Hepatocyte (in vitro differentiated cells): Measurements from ENCODE around the gene RPAP3. TPM values are rescaled to one million over a fixed set of nuclear protein-coding genes. Genes with fewer than 3 reads are reported as not detected.

Experiments
- DNase-seq: peaks from one replicate; pipeline ENCODE4 v3.0.0-alpha.2; 2016; ENCODE audit warnings: low spot score
- H2AFZ ChIP-seq: fragments of 200-600 bp; sonication (generic); 2 replicates; pipeline ENCODE4 v1.6.0; 2016; ENCODE audit warnings: antibody characterized with exemption, mild to moderate bottlenecking
- H3K27ac ChIP-seq: fragments of 200-600 bp; sonication (generic); 2 replicates; pipeline ENCODE4 v1.5.1; 2016; ENCODE audit warnings: mild to moderate bottlenecking
- H3K27me3 ChIP-seq: fragments of 200-600 bp; sonication (generic); 2 replicates; pipeline ENCODE4 v1.6.1; 2016
- H3K36me3 ChIP-seq: fragments of 200-600 bp; sonication (generic); replicated peaks from 2 replicates; pipeline ENCODE4 v1.5.1; 2016; ENCODE audit warnings: low read depth; ENCODE audit not compliant: insufficient read depth
- H3K4me1 ChIP-seq: fragments of 200-600 bp; sonication (generic); 2 replicates; pipeline ENCODE4 v1.5.1; 2016; ENCODE audit warnings: mild to moderate bottlenecking, moderate library complexity; ENCODE audit not compliant: insufficient read depth
- H3K4me2 ChIP-seq: fragments of 200-600 bp; sonication (generic); 2 replicates; pipeline ENCODE4 v1.6.0; 2016
- H3K4me3 ChIP-seq: fragments of 200-600 bp; sonication (generic); 2 replicates; pipeline ENCODE4 v1.5.1; 2016; ENCODE audit warnings: mild to moderate bottlenecking
- H3K79me2 ChIP-seq: fragments of 200-600 bp; sonication (generic); 2 replicates; pipeline ENCODE4 v1.6.0; 2017; ENCODE audit warnings: mild to moderate bottlenecking
- H3K9me2 ChIP-seq: fragments of 200-600 bp; sonication (generic); replicated peaks from 2 replicates; pipeline ENCODE4 v1.6.0; 2017; ENCODE audit warnings: mild to moderate bottlenecking; ENCODE audit not compliant: insufficient read depth
- H3K9me3 ChIP-seq: fragments of 200-600 bp; sonication (generic); 2 replicates; pipeline ENCODE4 v1.5.1; 2016; ENCODE audit warnings: low read depth, mild to moderate bottlenecking
- H4K20me1 ChIP-seq: fragments of 200-600 bp; sonication (generic); 2 replicates; pipeline ENCODE4 v1.6.0; 2016; ENCODE audit warnings: mild to moderate bottlenecking; ENCODE audit not compliant: insufficient read depth, poor library complexity, severe bottlenecking
- EZH2 ChIP-seq: fragments of 200-600 bp; sonication (generic); IDR thresholded peaks from 2 replicates; pipeline ENCODE4 v1.6.1; 2016; ENCODE audit warnings: antibody characterized with exemption, mild to moderate bottlenecking, borderline replicate concordance
- EZH2phosphoT487 ChIP-seq: fragments of 200-600 bp; sonication (generic); IDR thresholded peaks from one replicate; pipeline ENCODE4 v1.6.1; 2018; ENCODE audit warnings: antibody characterized with exemption, mild to moderate bottlenecking, low read depth, moderate library complexity; ENCODE audit not compliant: unreplicated experiment, severe bottlenecking
- WGBS: methylation state at CpG from one replicate; pipeline ENCODE4 v1.1.6; 2016; ENCODE audit warnings: low lambda C conversion rate; ENCODE audit errors: missing lambda C conversion rate; 5-methylcytosine and 5-hydroxymethylcytosine counted together
- polyA plus RNA-seq: library from polyadenylated mRNA; unstranded; fragments of >200 nt; fragmentation: Nextera tagmentation; extraction: Ambion mirVana; gene quantifications from 2 replicates; pipeline ENCODE4 v1.2.1, GENCODE V29; 2016
- total RNA-seq: library from RNA; depleted of rRNA; stranded (reverse); fragments of >200 nt; gene quantifications from 2 replicates; pipeline ENCODE4 v1.2.3, GENCODE V29; 2014
- TF ChIP-seq, protein P1 (sequence below): fragments of 200-600 bp; sonication (generic); IDR thresholded peaks from 2 replicates; pipeline ENCODE4 v1.5.1; 2016; ENCODE audit warnings: antibody characterized with exemption, mild to moderate bottlenecking; ENCODE audit not compliant: poor library complexity

Gene RPAP3
- total and polyA plus RNA-seq, 2 experiments from 2014 or later: 21.7 to 23.4 TPM

- H3K79me2 ChIP-seq: no peaks in the 10 kb centered on the region
- H3K4me1 ChIP-seq: no peaks in the 10 kb centered on the region
- no peaks in the 10 kb centered on the region for H3K9me2 ChIP-seq
- no peak for TF ChIP-seq EZH2phosphoT487
- TF ChIP-seq EZH2: no peak
- TF ChIP-seq, protein P1, sequence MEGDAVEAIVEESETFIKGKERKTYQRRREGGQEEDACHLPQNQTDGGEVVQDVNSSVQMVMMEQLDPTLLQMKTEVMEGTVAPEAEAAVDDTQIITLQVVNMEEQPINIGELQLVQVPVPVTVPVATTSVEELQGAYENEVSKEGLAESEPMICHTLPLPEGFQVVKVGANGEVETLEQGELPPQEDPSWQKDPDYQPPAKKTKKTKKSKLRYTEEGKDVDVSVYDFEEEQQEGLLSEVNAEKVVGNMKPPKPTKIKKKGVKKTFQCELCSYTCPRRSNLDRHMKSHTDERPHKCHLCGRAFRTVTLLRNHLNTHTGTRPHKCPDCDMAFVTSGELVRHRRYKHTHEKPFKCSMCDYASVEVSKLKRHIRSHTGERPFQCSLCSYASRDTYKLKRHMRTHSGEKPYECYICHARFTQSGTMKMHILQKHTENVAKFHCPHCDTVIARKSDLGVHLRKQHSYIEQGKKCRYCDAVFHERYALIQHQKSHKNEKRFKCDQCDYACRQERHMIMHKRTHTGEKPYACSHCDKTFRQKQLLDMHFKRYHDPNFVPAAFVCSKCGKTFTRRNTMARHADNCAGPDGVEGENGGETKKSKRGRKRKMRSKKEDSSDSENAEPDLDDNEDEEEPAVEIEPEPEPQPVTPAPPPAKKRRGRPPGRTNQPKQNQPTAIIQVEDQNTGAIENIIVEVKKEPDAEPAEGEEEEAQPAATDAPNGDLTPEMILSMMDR: no peak
- H2AFZ ChIP-seq: no peak within 1 kb of the TSS
- H3K4me3 ChIP-seq: no peak within 1 kb of the TSS
- H3K27ac ChIP-seq: no peak within 1 kb of the TSS
- no peak within 1 kb of the TSS for H3K4me2 ChIP-seq
- DNase-seq: no peak
- H3K27me3 ChIP-seq: no peaks in the 10 kb centered on the region
- no peaks in the 10 kb centered on the region for H3K9me3 ChIP-seq
- H4K20me1 ChIP-seq: no peaks in the 10 kb centered on the region
- WGBS: 91% methylated on average over 8 of the region's 8 CpGs
- no peaks in the 10 kb centered on the region for H3K36me3 ChIP-seq
Observed at GRCh38 chr12:47725091-47725772, 19.4 kb upstream of the RPAP3 start, which contains the start of gene ENDOU. TSS of gene ENDOU (minus strand) at chr12:47725490. CDS start at chr12:47725413, 77 bp downstream.

DNA sequence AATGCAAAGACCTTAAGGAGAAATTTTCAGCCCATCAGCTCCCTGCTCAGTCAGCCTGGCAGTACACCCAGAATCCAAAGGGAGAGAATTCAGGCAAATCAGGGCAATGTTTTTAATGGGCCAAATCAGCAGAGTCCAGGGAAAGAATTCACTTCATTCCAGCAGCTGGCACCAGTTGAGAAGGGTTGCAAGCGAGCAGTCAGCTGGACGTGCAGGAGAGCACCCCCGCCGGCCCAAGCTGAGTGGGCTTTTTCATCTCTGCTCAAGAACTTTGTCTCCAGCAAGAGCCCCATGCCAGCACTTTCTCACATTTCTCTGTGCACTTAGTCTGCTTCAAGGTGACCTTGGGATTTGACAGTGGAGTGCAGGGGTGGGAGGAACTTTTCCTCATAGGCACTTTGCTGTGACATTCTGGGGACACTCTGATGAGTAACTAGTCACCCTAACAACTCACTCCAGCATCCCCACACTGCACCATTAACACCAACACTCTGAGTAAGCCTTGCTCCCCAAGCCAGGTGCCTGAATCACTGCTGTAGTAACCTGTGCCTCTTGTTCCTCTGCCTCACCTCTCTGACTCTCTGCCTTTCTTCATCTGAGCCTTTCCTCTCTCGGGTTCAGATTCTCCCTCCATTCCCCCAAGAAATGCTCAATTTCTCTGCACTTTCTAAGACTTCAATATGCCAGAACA is 17.3 kb upstream of the RPAP3 start:
- DNase-seq: no peak
- H3K4me1 ChIP-seq: peaks cover 2% of the 10 kb centered on the region
- no peak overlapping the region for H3K27ac ChIP-seq
- no peaks in the 10 kb centered on the region for H3K79me2 ChIP-seq
- no peak for TF ChIP-seq EZH2
- no peak for TF ChIP-seq EZH2phosphoT487
- TF ChIP-seq, protein P1: no peak
- no peaks in the 10 kb centered on the region for H3K36me3 ChIP-seq
- H3K27me3 ChIP-seq: no peaks in the 10 kb centered on the region
- H2AFZ ChIP-seq: no peak overlapping the region
- no peak overlapping the region for H3K4me3 ChIP-seq
- H3K9me2 ChIP-seq: no peaks in the 10 kb centered on the region
- no peaks in the 10 kb centered on the region for H3K9me3 ChIP-seq
- H3K4me2 ChIP-seq: no peak overlapping the region
- no peaks in the 10 kb centered on the region for H4K20me1 ChIP-seq
- 79% methylated on average over 5 of the region's 5 CpGs for WGBS

GRCh38 chr12:47722136-47722834 is 16.5 kb upstream of the RPAP3 start:
- DNase-seq: no peak
- no peaks in the 10 kb centered on the region for H3K27me3 ChIP-seq
- H3K36me3 ChIP-seq: no peaks in the 10 kb centered on the region
- peaks cover 9% of the 10 kb centered on the region for H3K4me1 ChIP-seq
- TF ChIP-seq, protein P1: no peak
- TF ChIP-seq EZH2: no peak
- no peak for TF ChIP-seq EZH2phosphoT487
- no peaks in the 10 kb centered on the region for H3K9me3 ChIP-seq
- no peak overlapping the region for H3K4me2 ChIP-seq
- H3K27ac ChIP-seq: no peak overlapping the region
- H4K20me1 ChIP-seq: no peaks in the 10 kb centered on the region
- WGBS: 68% methylated on average over 7 of the region's 7 CpGs
- no peak overlapping the region for H2AFZ ChIP-seq
- no peaks in the 10 kb centered on the region for H3K9me2 ChIP-seq
- H3K79me2 ChIP-seq: no peaks in the 10 kb centered on the region
- no peak overlapping the region for H3K4me3 ChIP-seq
